OCI-LY3 (cell line): ENCODE data around the gene SHBG.

Experiments used
- CTCF ChIP-seq: fragments of 200-600, 300-600 bp; sonication (generic); IDR thresholded peaks from 2 replicates; pipeline ENCODE4 v1.5.1; 2014; ENCODE audit warnings: antibody characterized with exemption, low read length, low read depth
- EZH2phosphoT487 ChIP-seq: fragments of 200-600 bp; shearing (Covaris generic); IDR thresholded peaks from 2 replicates; pipeline ENCODE4 v1.6.1; 2018; ENCODE audit warnings: antibody characterized with exemption, mixed run types, low read depth

GRCh38 chr17:7612294-7612640 is 17.7 kb upstream of the SHBG start:
- TF ChIP-seq CTCF (no peak), EZH2phosphoT487 (no peak)
